ENCODE results near the gene WDFY1.

- TF ChIP-seq CTCF (IDR thresholded peaks at IDR 0.05) (no peak), EZH2 (IDR thresholded peaks at IDR 0.05) (no peak)
Observed at GRCh38 chr2:223922308-223922707, 22.8 kb downstream of the WDFY1 start.
